Measurements from ENCODE around the gene ZNF516. TPM values are rescaled to one million over a fixed set of nuclear protein-coding genes. Genes with fewer than 3 reads are reported as not detected.

ZNF516 gene
- total RNA-seq, 1 donor, result 16.3 TPM

DNA sequence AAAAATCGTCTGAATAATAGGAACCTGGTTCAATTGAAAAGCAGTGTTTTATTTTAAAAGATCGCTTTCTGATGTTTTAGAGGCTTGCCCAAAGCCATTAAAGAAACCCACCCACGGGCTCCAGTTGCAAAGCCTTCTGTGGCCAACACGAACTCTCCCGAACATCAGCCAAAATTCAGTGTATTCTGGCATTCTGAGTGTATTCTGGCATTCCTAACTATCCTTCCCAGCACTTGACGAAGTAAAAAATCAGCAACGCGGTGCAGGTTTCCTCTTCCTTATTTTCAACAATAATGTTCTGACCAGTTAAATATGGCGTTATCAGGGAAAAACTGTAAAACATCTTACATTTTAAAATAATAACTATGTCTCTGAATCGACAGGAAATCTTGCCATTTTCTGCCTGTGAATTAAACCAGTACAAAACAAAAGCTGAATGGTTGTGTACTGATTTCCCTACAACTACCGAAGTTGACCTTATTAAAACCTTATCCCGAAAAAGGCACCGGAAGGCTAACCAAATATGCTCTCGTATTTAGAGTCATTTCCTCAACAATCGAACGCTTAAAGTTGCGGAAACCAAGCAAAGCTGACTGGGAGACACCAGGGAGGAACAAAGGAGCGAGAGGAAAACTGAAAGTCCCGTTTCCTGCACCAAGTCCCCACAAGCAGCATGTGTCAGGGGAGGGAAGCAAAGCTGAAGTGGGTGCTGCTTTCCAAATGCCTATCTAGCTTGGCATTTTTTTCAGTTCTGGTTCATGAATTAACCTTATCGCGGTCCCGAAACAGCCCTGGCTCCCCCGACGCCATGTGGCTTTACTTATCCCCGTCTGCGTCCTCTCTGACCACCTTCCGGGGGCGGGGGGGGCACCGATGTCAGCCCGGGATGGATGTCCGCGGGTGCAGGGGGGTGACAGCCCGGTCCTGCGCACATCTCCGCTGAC, 44.3 kb downstream of the ZNF516 start:
- Histone ChIP-seq H3K9me3 (ENCODE audit: low read depth, low read length) (no peaks in the 10 kb centered on the region), H3K4me1 (ENCODE audit: insufficient read depth, low read length) (peaks cover 51% of the 10 kb centered on the region), H3K4me2 (ENCODE audit: insufficient read depth, low read length) (peak overlapping the region; percentile 94), H2AFZ (ENCODE audit: low read length) (peak overlapping the region; percentile 87), H3K27ac (ENCODE audit: low read depth, low read length) (peak overlapping the region; percentile 98), H4K20me1 (ENCODE audit: insufficient read depth, low read length) (no peaks in the 10 kb centered on the region), H3K79me2 (ENCODE audit: insufficient read depth, low read length) (peaks cover 83% of the 10 kb centered on the region), H3K4me3 (ENCODE audit: insufficient read depth, low read length) (peak overlapping the region; percentile 74), H3K36me3 (ENCODE audit: insufficient read depth, low read length) (no peaks in the 10 kb centered on the region), H3K27me3 (ENCODE audit: insufficient read depth, low read length) (no peaks in the 10 kb centered on the region)
- TF ChIP-seq, protein P1, sequence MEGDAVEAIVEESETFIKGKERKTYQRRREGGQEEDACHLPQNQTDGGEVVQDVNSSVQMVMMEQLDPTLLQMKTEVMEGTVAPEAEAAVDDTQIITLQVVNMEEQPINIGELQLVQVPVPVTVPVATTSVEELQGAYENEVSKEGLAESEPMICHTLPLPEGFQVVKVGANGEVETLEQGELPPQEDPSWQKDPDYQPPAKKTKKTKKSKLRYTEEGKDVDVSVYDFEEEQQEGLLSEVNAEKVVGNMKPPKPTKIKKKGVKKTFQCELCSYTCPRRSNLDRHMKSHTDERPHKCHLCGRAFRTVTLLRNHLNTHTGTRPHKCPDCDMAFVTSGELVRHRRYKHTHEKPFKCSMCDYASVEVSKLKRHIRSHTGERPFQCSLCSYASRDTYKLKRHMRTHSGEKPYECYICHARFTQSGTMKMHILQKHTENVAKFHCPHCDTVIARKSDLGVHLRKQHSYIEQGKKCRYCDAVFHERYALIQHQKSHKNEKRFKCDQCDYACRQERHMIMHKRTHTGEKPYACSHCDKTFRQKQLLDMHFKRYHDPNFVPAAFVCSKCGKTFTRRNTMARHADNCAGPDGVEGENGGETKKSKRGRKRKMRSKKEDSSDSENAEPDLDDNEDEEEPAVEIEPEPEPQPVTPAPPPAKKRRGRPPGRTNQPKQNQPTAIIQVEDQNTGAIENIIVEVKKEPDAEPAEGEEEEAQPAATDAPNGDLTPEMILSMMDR (IDR thresholded peaks at IDR 0.05; ENCODE audit: extremely low read depth, low read depth, low read length), result no peak
- peak; percentile 89 for DNase-seq (ENCODE audit: insufficient read length, low spot score, missing footprints)

GRCh38 chr18:76449111-76449453, 46.0 kb downstream of the ZNF516 start:
- H4K20me1 ChIP-seq (ENCODE audit: insufficient read depth, low read length), result peaks cover 6% of the 10 kb centered on the region
- no peak overlapping the region for H3K4me2 ChIP-seq (ENCODE audit: insufficient read depth, low read length)
- no peaks in the 10 kb centered on the region for H3K36me3 ChIP-seq (ENCODE audit: insufficient read depth, low read length)
- H3K9me3 ChIP-seq (ENCODE audit: low read depth, low read length), result no peaks in the 10 kb centered on the region
- TF ChIP-seq, protein P1 (IDR thresholded peaks at IDR 0.05; ENCODE audit: extremely low read depth, low read depth, low read length), result no peak
- H3K27ac ChIP-seq (ENCODE audit: low read depth, low read length), result no peak overlapping the region
- no peak for DNase-seq (ENCODE audit: insufficient read length, low spot score, missing footprints)
- H3K79me2 ChIP-seq (ENCODE audit: insufficient read depth, low read length), result peaks cover 76% of the 10 kb centered on the region
- no peaks in the 10 kb centered on the region for H3K27me3 ChIP-seq (ENCODE audit: insufficient read depth, low read length)
- no peak overlapping the region for H3K4me3 ChIP-seq (ENCODE audit: insufficient read depth, low read length)
- peaks cover 67% of the 10 kb centered on the region for H3K4me1 ChIP-seq (ENCODE audit: insufficient read depth, low read length)
- no peak overlapping the region for H2AFZ ChIP-seq (ENCODE audit: low read length)

- Histone ChIP-seq H3K4me1 (ENCODE audit: insufficient read depth, low read length) (peaks cover 69% of the 10 kb centered on the region), H3K79me2 (ENCODE audit: insufficient read depth, low read length) (peaks cover 78% of the 10 kb centered on the region), H3K27me3 (ENCODE audit: insufficient read depth, low read length) (no peaks in the 10 kb centered on the region), H3K9me3 (ENCODE audit: low read depth, low read length) (no peaks in the 10 kb centered on the region), H3K27ac (ENCODE audit: low read depth, low read length) (no peak overlapping the region), H4K20me1 (ENCODE audit: insufficient read depth, low read length) (peaks cover 12% of the 10 kb centered on the region), H3K4me3 (ENCODE audit: insufficient read depth, low read length) (no peak overlapping the region), H3K4me2 (ENCODE audit: insufficient read depth, low read length) (no peak overlapping the region), H3K36me3 (ENCODE audit: insufficient read depth, low read length) (no peaks in the 10 kb centered on the region), H2AFZ (ENCODE audit: low read length) (no peak overlapping the region)
- DNase-seq (ENCODE audit: insufficient read length, low spot score, missing footprints), result no peak
- TF ChIP-seq, protein P1 (IDR thresholded peaks at IDR 0.05; ENCODE audit: extremely low read depth, low read depth, low read length), result no peak
Measured at GRCh38 chr18:76448256-76449110, 46.6 kb downstream of the ZNF516 start.
